WTC11 (cell line): ENCODE data around the gene PRELID2. TPM values are rescaled to one million over a fixed set of nuclear protein-coding genes. Genes with fewer than 3 reads are reported as not detected.

Experiments used
- ATAC-seq: fragments of 200-7000 bp; cut with Tn5 transposase; 2 replicates; pipeline ENCODE4 v1.10.0; 2021; ENCODE audit warnings: mild to moderate bottlenecking, moderate library complexity
- CTCF ChIA-PET: fragments of 300-600 bp; sonication (Branson Sonifier 250); formaldehyde crosslinking; loops from one replicate; lab custom pipeline; 2021; ENCODE audit warnings: antibody characterized with exemption; lab: Charles Lee
- POLR2A ChIA-PET: fragments of 350-600 bp; sonication (Branson Sonifier 250); formaldehyde crosslinking; loops from one replicate; lab custom pipeline; 2021; ENCODE audit warnings: antibody characterized with exemption; lab: Charles Lee
- DNase-seq: peaks from one replicate; pipeline ENCODE4 v3.0.0; 2021; ENCODE audit warnings: low spot score
- H3K27ac Mint-ChIP-seq: 2 replicates; pipeline ENCODE4 v1.8.0; 2021; ENCODE audit warnings: mixed read lengths
- H3K27me3 Mint-ChIP-seq: 2 replicates; pipeline ENCODE4 v1.8.0; 2021; ENCODE audit warnings: low read depth, mild to moderate bottlenecking, moderate library complexity, mixed read lengths
- H3K36me3 Mint-ChIP-seq: 2 replicates; pipeline ENCODE4 v1.8.0; 2021; ENCODE audit warnings: mixed read lengths
- H3K4me1 Mint-ChIP-seq: 2 replicates; pipeline ENCODE4 v1.8.0; 2022; ENCODE audit warnings: mixed read lengths
- H3K4me3 Mint-ChIP-seq: 2 replicates; pipeline ENCODE4 v1.8.0; 2021; ENCODE audit warnings: mild to moderate bottlenecking, moderate library complexity, mixed read lengths
- H3K9me3 Mint-ChIP-seq: 2 replicates; pipeline ENCODE4 v1.8.0; 2021; ENCODE audit warnings: mixed read lengths
- ATF3 ChIP-seq: sonication (generic); formaldehyde crosslinking; conservative IDR thresholded peaks from 2 replicates; pipeline ENCODE4 v1.8.1; 2022; ENCODE audit warnings: mild to moderate bottlenecking, missing genetic modification reagents
- GABPB1 ChIP-seq: sonication (generic); formaldehyde crosslinking; IDR thresholded peaks from 2 replicates; pipeline ENCODE4 v1.8.1; 2023; ENCODE audit warnings: mild to moderate bottlenecking, missing genetic modification reagents
- GRHL2 ChIP-seq: fragments of 250-450 bp; sonication (Bioruptor Pico); IDR thresholded peaks from 2 replicates; pipeline ENCODE4 v1.8.0; 2022; ENCODE audit warnings: mild to moderate bottlenecking, moderate library complexity; ENCODE audit not compliant: insufficient replicate concordance, severe bottlenecking
- HMGXB4 ChIP-seq: sonication (generic); formaldehyde crosslinking; IDR thresholded peaks from 2 replicates; pipeline ENCODE4 v1.8.1; 2023; ENCODE audit warnings: mild to moderate bottlenecking, moderate library complexity, missing genetic modification reagents
- IRF2 ChIP-seq: sonication (generic); formaldehyde crosslinking; IDR thresholded peaks from 2 replicates; pipeline ENCODE4 v1.8.0; 2022; ENCODE audit warnings: low read depth, missing genetic modification reagents, borderline replicate concordance
- MAX ChIP-seq: sonication (generic); formaldehyde crosslinking; IDR thresholded peaks from 2 replicates; pipeline ENCODE4 v1.8.0; 2022; ENCODE audit warnings: mild to moderate bottlenecking, missing genetic modification reagents
- NR1H2 ChIP-seq: sonication (generic); formaldehyde crosslinking; IDR thresholded peaks from 2 replicates; pipeline ENCODE4 v1.9.0; 2021; ENCODE audit warnings: mild to moderate bottlenecking, moderate library complexity, missing genetic modification reagents
- NR2C2 ChIP-seq: sonication (generic); formaldehyde crosslinking; IDR thresholded peaks from 2 replicates; pipeline ENCODE4 v1.8.0; 2022; ENCODE audit warnings: mild to moderate bottlenecking, missing genetic modification reagents
- RELA ChIP-seq: sonication (generic); formaldehyde crosslinking; IDR thresholded peaks from 2 replicates; pipeline ENCODE4 v1.8.1; 2022; ENCODE audit warnings: missing genetic modification reagents, mild to moderate bottlenecking, borderline replicate concordance
- SMAD4 ChIP-seq: sonication (generic); formaldehyde crosslinking; IDR thresholded peaks from 2 replicates; pipeline ENCODE4 v1.8.0; 2022; ENCODE audit warnings: mild to moderate bottlenecking, missing genetic modification reagents
- TCF7 ChIP-seq: sonication (generic); formaldehyde crosslinking; IDR thresholded peaks from 2 replicates; pipeline ENCODE4 v1.8.0; 2022; ENCODE audit warnings: mild to moderate bottlenecking, low read depth, missing genetic modification reagents, moderate library complexity
- TEAD1 ChIP-seq: sonication (generic); formaldehyde crosslinking; IDR thresholded peaks from 2 replicates; pipeline ENCODE4 v1.8.0; 2022; ENCODE audit warnings: mild to moderate bottlenecking, missing genetic modification reagents
- TEAD4 ChIP-seq: sonication (generic); formaldehyde crosslinking; IDR thresholded peaks from 2 replicates; pipeline ENCODE4 v1.8.0; 2022; ENCODE audit warnings: mild to moderate bottlenecking, missing genetic modification reagents
- ZNF219 ChIP-seq: sonication (generic); formaldehyde crosslinking; IDR thresholded peaks from 2 replicates; pipeline ENCODE4 v1.8.0; 2023; ENCODE audit warnings: missing genetic modification reagents, mild to moderate bottlenecking, borderline replicate concordance
- ZNF232 ChIP-seq: sonication (generic); formaldehyde crosslinking; IDR thresholded peaks from 2 replicates; pipeline ENCODE4 v1.8.0; 2022; ENCODE audit warnings: mild to moderate bottlenecking, missing genetic modification reagents
- ZNF416 ChIP-seq: fragments of 250-450 bp; sonication (Bioruptor Pico); IDR thresholded peaks from 2 replicates; pipeline ENCODE4 v1.9.0; 2021; ENCODE audit warnings: mild to moderate bottlenecking, inconsistent platforms
- ZNF512 ChIP-seq: sonication (generic); formaldehyde crosslinking; IDR thresholded peaks from 2 replicates; pipeline ENCODE4 v1.8.1; 2022; ENCODE audit warnings: missing genetic modification reagents, borderline replicate concordance
- total RNA-seq: library from RNA; stranded (reverse); gene quantifications from 3 replicates; pipeline ENCODE4 v1.2.3, GENCODE V29; 2021
- TF ChIP-seq, protein P1 (sequence below): fragments of 250-450 bp; sonication (Bioruptor Pico); IDR thresholded peaks from 2 replicates; pipeline ENCODE4 v2.1.2; 2022; ENCODE audit warnings: mild to moderate bottlenecking, moderate library complexity
- TF ChIP-seq, protein P2 (sequence below): fragments of 250-450 bp; sonication (Bioruptor Pico); conservative IDR thresholded peaks from 2 replicates; pipeline ENCODE4 v1.9.0; 2021; ENCODE audit warnings: mild to moderate bottlenecking
- TF ChIP-seq, protein P3 (sequence below): sonication (generic); formaldehyde crosslinking; IDR thresholded peaks from 2 replicates; pipeline ENCODE4 v1.8.0; 2023; ENCODE audit warnings: mild to moderate bottlenecking, missing genetic modification reagents
- TF ChIP-seq, protein P4 (sequence below): sonication (generic); formaldehyde crosslinking; conservative IDR thresholded peaks from 2 replicates; pipeline ENCODE4 v1.8.1; 2023; ENCODE audit warnings: mild to moderate bottlenecking, low read depth, missing genetic modification reagents, moderate library complexity

PRELID2 gene
- total RNA-seq, 1 experiment from 2014 or later = 10.0 TPM

- no peaks in the 10 kb centered on the region for H3K9me3 Mint-ChIP-seq
- DNase-seq = no peak
- H3K36me3 Mint-ChIP-seq = no peaks in the 10 kb centered on the region
- no peak for TF ChIP-seq MAX (CRISPR knock-in tag)
- no peak for TF ChIP-seq GRHL2 (CRISPR knock-in tag)
- no peak for TF ChIP-seq ATF3
- no peak for TF ChIP-seq RELA (CRISPR knock-in tag)
- no peak for TF ChIP-seq GABPB1 (CRISPR knock-in tag)
- no peak for TF ChIP-seq TCF7 (CRISPR knock-in tag)
- no peak for TF ChIP-seq NR2C2 (CRISPR knock-in tag)
- no peak for TF ChIP-seq ZNF512 (CRISPR knock-in tag)
- TF ChIP-seq ZNF219 (CRISPR knock-in tag) = no peak
- TF ChIP-seq ZNF232 = no peak
- TF ChIP-seq NR1H2 (CRISPR knock-in tag) = no peak
- no peak for TF ChIP-seq TEAD4
- TF ChIP-seq, protein P1, sequence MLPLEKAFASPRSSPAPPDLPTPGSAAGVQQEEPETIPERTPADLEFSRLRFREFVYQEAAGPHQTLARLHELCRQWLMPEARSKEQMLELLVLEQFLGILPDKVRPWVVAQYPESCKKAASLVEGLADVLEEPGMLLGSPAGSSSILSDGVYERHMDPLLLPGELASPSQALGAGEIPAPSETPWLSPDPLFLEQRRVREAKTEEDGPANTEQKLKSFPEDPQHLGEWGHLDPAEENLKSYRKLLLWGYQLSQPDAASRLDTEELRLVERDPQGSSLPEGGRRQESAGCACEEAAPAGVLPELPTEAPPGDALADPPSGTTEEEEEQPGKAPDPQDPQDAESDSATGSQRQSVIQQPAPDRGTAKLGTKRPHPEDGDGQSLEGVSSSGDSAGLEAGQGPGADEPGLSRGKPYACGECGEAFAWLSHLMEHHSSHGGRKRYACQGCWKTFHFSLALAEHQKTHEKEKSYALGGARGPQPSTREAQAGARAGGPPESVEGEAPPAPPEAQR (CRISPR knock-in tag) = no peak
- TF ChIP-seq TEAD1 (CRISPR knock-in tag) = no peak
- H3K27me3 Mint-ChIP-seq = no peaks in the 10 kb centered on the region
- ChIA-PET CTCF (interaction anchor here (0.7 to 0.8 kb wide), 2 partner anchors 15 to 176 kb away, joined by 3 to 4 read pairs; no protein-coding TSS in a partner anchor), POLR2A (no interaction called here)
- no peak overlapping the region for H3K4me3 Mint-ChIP-seq
- no peak for ATAC-seq
- no peak overlapping the region for H3K27ac Mint-ChIP-seq
- H3K4me1 Mint-ChIP-seq = no peaks in the 10 kb centered on the region
Observed at GRCh38 chr5:145712245-145712644, 122.9 kb downstream of the PRELID2 start.

DNA sequence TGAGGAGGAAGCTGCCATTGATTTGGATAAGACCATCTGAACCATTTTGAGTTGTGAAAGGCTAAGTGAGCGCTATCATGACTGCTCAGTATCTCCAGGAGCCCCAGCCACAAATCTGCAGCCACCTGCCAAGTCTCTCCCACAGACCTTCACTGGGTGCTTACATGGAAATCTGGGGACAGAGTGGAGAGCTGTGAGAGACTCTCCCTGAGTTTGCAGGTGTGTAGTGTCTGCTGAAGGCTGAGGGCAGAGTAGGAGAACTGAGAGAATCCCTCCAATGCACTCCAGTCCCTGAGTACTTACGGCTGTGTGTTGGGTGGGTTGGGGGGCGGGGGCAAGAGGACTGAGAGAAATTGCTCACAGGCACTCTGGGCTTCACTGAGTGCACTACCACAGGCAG is 123.7 kb downstream of the PRELID2 start:
- no peak for DNase-seq
- peak; percentile 30; the same call in 1 of the 2 replicates for ATAC-seq
- ChIA-PET CTCF (no interaction called here), POLR2A (no interaction called here)
- no peak overlapping the region for H3K4me3 Mint-ChIP-seq
- H3K9me3 Mint-ChIP-seq = no peaks in the 10 kb centered on the region
- no peaks in the 10 kb centered on the region for H3K36me3 Mint-ChIP-seq
- H3K4me1 Mint-ChIP-seq = no peaks in the 10 kb centered on the region
- no peak overlapping the region for H3K27ac Mint-ChIP-seq
- H3K27me3 Mint-ChIP-seq = no peaks in the 10 kb centered on the region
- TF ChIP-seq ZNF416 (CRISPR knock-in tag) (no peak), IRF2 (CRISPR knock-in tag) (no peak), GABPB1 (CRISPR knock-in tag) (no peak), HMGXB4 (CRISPR knock-in tag) (no peak), SMAD4 (CRISPR knock-in tag) (no peak)
- TF ChIP-seq, protein P2, sequence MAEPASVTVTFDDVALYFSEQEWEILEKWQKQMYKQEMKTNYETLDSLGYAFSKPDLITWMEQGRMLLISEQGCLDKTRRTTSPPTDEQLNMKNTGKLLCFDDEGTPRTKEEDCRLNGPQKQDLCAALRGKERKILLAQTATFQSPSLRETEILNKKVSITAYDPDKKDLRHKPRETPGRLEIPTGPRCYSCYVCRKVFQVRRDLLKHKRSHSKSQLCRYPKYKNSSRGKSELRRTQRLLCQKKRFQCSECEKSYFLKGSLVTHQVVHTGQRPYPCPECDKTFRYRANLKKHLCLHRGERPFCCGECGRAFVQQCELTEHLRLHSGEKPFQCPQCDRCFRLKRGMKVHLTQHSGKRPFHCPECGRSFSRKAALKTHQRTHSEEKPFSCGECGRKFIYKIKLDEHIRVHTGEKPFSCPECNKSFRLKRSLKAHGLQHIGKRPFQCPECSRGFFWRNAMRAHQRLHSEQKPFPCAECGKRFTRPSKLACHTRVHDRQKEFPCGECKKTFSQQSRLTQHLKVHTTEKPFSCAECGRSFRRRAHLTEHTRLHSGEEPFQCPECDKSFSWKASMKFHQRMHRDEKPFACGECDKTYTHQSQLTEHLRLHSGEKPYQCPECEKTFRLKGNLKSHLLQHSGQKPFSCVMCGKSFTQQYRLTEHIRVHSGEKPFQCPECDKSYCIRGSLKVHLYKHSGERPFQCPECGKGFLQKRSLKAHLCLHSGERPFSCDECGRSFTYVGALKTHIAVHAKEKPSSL = no peak
- TF ChIP-seq, protein P1 (CRISPR knock-in tag) = no peak
- TF ChIP-seq, protein P3, sequence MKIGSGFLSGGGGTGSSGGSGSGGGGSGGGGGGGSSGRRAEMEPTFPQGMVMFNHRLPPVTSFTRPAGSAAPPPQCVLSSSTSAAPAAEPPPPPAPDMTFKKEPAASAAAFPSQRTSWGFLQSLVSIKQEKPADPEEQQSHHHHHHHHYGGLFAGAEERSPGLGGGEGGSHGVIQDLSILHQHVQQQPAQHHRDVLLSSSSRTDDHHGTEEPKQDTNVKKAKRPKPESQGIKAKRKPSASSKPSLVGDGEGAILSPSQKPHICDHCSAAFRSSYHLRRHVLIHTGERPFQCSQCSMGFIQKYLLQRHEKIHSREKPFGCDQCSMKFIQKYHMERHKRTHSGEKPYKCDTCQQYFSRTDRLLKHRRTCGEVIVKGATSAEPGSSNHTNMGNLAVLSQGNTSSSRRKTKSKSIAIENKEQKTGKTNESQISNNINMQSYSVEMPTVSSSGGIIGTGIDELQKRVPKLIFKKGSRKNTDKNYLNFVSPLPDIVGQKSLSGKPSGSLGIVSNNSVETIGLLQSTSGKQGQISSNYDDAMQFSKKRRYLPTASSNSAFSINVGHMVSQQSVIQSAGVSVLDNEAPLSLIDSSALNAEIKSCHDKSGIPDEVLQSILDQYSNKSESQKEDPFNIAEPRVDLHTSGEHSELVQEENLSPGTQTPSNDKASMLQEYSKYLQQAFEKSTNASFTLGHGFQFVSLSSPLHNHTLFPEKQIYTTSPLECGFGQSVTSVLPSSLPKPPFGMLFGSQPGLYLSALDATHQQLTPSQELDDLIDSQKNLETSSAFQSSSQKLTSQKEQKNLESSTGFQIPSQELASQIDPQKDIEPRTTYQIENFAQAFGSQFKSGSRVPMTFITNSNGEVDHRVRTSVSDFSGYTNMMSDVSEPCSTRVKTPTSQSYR (CRISPR knock-in tag) = no peak
- TF ChIP-seq, protein P4, sequence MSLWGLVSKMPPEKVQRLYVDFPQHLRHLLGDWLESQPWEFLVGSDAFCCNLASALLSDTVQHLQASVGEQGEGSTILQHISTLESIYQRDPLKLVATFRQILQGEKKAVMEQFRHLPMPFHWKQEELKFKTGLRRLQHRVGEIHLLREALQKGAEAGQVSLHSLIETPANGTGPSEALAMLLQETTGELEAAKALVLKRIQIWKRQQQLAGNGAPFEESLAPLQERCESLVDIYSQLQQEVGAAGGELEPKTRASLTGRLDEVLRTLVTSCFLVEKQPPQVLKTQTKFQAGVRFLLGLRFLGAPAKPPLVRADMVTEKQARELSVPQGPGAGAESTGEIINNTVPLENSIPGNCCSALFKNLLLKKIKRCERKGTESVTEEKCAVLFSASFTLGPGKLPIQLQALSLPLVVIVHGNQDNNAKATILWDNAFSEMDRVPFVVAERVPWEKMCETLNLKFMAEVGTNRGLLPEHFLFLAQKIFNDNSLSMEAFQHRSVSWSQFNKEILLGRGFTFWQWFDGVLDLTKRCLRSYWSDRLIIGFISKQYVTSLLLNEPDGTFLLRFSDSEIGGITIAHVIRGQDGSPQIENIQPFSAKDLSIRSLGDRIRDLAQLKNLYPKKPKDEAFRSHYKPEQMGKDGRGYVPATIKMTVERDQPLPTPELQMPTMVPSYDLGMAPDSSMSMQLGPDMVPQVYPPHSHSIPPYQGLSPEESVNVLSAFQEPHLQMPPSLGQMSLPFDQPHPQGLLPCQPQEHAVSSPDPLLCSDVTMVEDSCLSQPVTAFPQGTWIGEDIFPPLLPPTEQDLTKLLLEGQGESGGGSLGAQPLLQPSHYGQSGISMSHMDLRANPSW (CRISPR knock-in tag) = no peak
